ENCODE measurements around the gene MUC4. TPM values are rescaled to one million over a fixed set of nuclear protein-coding genes. Genes with fewer than 3 reads are reported as not detected.
A peak's percentile ranks its signal among the peaks of the same experiment; 100 is the strongest.
"Not testable (repeated sequence)": the region's sequence is repeated elsewhere in the genome, so short reads cannot be mapped to it uniquely, and the experiment has no call there.

The MUC4 gene
- total and polyA plus RNA-seq, 2 donors = 0.42 TPM; not detected in 1

- H3K27ac ChIP-seq (ENCODE audit: low read depth) = no peak overlapping the region
- 91% methylated on average over 11 of the region's 11 CpGs for WGBS
- H3K4me1 ChIP-seq (ENCODE audit: insufficient read depth) = no peaks in the 10 kb centered on the region
- H3K36me3 ChIP-seq (ENCODE audit: insufficient read depth) = no peaks in the 10 kb centered on the region
- H3K4me3 ChIP-seq (ENCODE audit: low read depth, low read length) = no peak overlapping the region
- no peak for DNase-seq (ENCODE audit: extremely low spot score)
Measured at GRCh38 chr3:195731356-195731905, 80.3 kb downstream of the MUC4 start.

GRCh38 chr3:195729476-195730251, 82.1 kb downstream of the MUC4 start:
- Histone ChIP-seq H3K4me3 (ENCODE audit: low read depth, low read length) (no peak overlapping the region), H3K27ac (ENCODE audit: low read depth) (no peak overlapping the region), H3K36me3 (ENCODE audit: insufficient read depth) (no peaks in the 10 kb centered on the region), H3K4me1 (ENCODE audit: insufficient read depth) (no peaks in the 10 kb centered on the region)
- no peak for DNase-seq (ENCODE audit: extremely low spot score)
- 86% methylated on average over 18 of the region's 18 CpGs for WGBS

DNA sequence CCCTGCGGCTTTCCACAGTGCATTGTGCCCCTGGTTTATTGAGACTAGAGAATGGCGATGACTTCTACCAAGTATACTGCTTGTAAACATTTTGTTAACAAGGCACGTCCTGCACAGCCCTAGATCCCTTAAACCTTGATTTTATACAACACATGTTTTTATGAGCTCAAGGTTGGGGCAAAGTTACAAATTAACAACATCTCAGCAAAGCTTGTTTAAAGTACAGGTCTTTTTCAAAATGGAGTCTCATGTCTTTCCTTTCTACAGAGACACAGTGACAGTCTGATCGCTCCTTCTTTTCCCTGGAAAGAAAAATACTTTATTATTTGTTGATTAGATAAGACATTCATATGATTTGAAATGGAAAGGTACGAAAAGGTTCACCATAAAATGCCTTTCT, 82.9 kb downstream of the MUC4 start:
- not testable (repeated sequence) for H3K4me1 ChIP-seq (ENCODE audit: insufficient read depth); DNase-seq (ENCODE audit: extremely low spot score)
- WGBS = 85% methylated on average over 5 of the region's 5 CpGs

DNA sequence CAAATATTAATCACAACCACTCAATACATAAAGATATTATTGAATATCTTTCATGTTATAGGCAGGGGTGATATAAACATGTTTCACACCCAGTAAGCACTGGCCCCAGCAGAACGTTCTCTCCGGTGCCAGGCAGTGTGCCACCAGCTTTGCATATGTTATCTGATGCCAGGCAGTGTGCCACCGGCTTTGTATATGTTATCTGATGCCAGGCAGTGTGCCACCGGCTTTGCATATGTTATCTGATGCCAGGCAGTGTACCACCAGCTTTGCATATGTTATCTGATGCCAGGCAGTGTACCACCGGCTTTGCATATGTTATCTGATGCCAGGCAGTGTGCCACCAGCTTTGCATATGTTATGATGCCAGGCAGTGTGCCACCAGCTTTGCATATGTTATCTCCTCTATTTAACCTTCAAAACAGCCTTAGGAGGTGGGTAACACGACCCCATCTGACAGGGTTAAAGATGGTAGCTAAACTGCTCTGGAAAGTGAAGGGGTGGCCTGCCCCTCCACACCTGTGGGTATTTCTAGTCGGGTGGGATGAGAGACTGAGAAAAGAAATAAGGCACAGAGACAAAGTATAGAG, 84.0 kb downstream of the MUC4 start:
- DNase-seq (ENCODE audit: extremely low spot score) = no peak
- Histone ChIP-seq H3K4me1 (ENCODE audit: insufficient read depth) (no peaks in the 10 kb centered on the region), H3K36me3 (ENCODE audit: insufficient read depth) (no peaks in the 10 kb centered on the region), H3K27ac (ENCODE audit: low read depth) (no peak overlapping the region), H3K4me3 (ENCODE audit: low read depth, low read length) (no peak overlapping the region)
- 45% methylated on average over 7 of the region's 7 CpGs for WGBS

More for the DNA sequence above, 82.9 kb downstream of the MUC4 start:
- H3K4me3 ChIP-seq (ENCODE audit: low read depth, low read length); H3K27ac ChIP-seq (ENCODE audit: low read depth); H3K36me3 ChIP-seq (ENCODE audit: insufficient read depth): not testable (repeated sequence)

- DNase-seq (ENCODE audit: extremely low spot score); H3K4me3 ChIP-seq (ENCODE audit: low read depth, low read length); H3K36me3 ChIP-seq (ENCODE audit: insufficient read depth); H3K4me1 ChIP-seq (ENCODE audit: insufficient read depth); H3K27ac ChIP-seq (ENCODE audit: low read depth): not testable (repeated sequence)
- WGBS = 83% methylated on average over 32 of the region's 32 CpGs
Measured at GRCh38 chr3:195725916-195726740, 85.6 kb downstream of the MUC4 start.

GRCh38 chr3:195724363-195724762, 87.4 kb downstream of the MUC4 start:
- not testable (repeated sequence) for H3K36me3 ChIP-seq (ENCODE audit: insufficient read depth); H3K4me1 ChIP-seq (ENCODE audit: insufficient read depth); H3K27ac ChIP-seq (ENCODE audit: low read depth); H3K4me3 ChIP-seq (ENCODE audit: low read depth, low read length); DNase-seq (ENCODE audit: extremely low spot score)
- no CpG with 5 or more reads among the region's 13 CpGs for WGBS

GRCh38 chr3:195722996-195723345, 88.8 kb downstream of the MUC4 start:
- not testable (repeated sequence) for H3K27ac ChIP-seq (ENCODE audit: low read depth); H3K36me3 ChIP-seq (ENCODE audit: insufficient read depth); H3K4me1 ChIP-seq (ENCODE audit: insufficient read depth); H3K4me3 ChIP-seq (ENCODE audit: low read depth, low read length); DNase-seq (ENCODE audit: extremely low spot score)
- 70% methylated on average over 7 of the region's 9 CpGs for WGBS

DNA sequence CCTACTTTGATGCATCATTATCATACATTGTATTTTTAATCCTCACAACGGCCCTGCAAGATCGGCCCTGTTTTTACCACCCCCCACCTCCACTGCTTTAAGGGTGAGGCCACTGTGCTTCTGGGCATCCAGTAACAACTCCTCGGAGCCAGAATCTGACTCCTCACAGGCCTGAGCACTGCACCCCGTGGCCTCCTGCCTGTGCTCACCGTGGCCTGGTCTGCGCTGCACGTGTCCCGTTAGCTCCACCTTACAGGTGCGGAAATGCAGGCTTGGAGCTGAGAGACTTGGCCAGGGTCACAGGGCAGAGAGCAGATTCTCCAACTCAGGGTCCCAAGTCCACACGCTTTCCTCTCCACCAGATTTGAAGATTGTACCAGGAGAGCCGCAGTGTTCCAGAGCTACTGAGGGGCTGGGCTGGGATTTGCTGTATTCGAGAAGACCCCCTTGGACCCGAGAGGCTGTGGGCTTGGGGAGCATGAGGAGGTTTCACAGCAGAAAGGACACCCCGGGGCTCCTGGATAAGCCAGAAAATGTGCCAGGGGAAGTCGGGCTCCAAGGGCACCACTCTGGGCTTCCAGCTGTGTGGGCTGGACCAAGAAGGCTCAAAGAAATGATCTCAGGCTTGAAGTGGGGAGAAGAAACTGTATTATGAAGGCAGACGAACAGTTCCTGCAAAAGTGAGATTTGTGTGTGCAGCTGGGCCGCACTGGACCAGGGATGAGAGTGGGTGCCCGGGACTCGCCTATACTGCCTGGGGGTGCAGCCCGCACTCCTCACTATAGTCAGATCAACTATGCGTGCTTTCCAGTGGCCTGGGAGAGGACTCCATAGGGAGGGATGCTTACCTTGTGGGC, 89.4 kb downstream of the MUC4 start:
- not testable (repeated sequence) for H3K4me1 ChIP-seq (ENCODE audit: insufficient read depth); H3K27ac ChIP-seq (ENCODE audit: low read depth); H3K36me3 ChIP-seq (ENCODE audit: insufficient read depth); DNase-seq (ENCODE audit: extremely low spot score); H3K4me3 ChIP-seq (ENCODE audit: low read depth, low read length)
- WGBS = 86% methylated on average over 17 of the region's 21 CpGs

- WGBS = 75% methylated on average over 13 of the region's 16 CpGs
- DNase-seq (ENCODE audit: extremely low spot score) = peak; percentile 71
- not testable (repeated sequence) for H3K4me1 ChIP-seq (ENCODE audit: insufficient read depth); H3K4me3 ChIP-seq (ENCODE audit: low read depth, low read length); H3K27ac ChIP-seq (ENCODE audit: low read depth); H3K36me3 ChIP-seq (ENCODE audit: insufficient read depth)
Measured at GRCh38 chr3:195720831-195721506, 90.8 kb downstream of the MUC4 start, which contains the start of gene MUC20. MUC20 (plus strand) TSS chr3:195720978; CDS start chr3:195721008, 30 bp downstream.

DNA sequence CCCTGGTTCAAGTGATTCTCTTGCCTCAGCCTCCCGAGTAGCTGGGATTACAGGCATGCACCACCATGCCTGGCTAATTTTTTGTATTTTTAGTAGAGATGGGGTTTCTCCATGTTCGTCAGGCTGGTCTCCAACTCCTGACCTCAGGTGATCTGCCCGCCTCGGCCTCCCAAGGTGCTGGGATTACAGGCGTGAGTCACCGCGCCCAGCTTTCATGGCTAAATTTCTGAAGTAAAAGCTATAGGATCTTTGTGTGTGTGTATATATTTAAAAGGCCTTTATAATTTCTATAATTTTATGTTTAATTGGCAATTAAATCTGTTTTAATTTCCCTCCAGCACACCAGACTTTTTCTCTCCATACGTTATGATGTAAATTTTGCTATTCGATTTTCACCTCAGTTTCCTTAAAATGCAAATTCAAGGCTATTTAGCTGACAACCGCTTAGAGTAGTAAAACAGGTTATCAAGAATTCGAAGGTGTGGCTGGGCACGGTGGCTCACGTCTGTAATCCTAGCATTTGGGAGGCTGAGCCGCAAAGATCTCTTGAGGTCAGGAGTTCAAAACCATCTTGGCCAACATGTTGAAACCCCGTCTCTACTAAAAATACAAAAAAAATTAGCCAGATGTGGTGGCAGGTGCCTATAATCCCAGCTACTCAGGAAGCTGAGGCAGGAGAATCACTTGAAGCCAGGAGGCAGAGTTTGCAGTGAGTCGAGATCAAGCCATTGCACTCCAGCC, 92.0 kb downstream of the MUC4 start:
- not testable (repeated sequence) for H3K4me1 ChIP-seq (ENCODE audit: insufficient read depth); H3K27ac ChIP-seq (ENCODE audit: low read depth); H3K36me3 ChIP-seq (ENCODE audit: insufficient read depth); H3K4me3 ChIP-seq (ENCODE audit: low read depth, low read length)
- 79% methylated on average over 16 of the region's 16 CpGs for WGBS
- peak; percentile 63 for DNase-seq (ENCODE audit: extremely low spot score)

- WGBS = 53% methylated on average over 7 of the region's 7 CpGs
- no peak overlapping the region for H3K4me3 ChIP-seq (ENCODE audit: low read depth, low read length)
- DNase-seq (ENCODE audit: extremely low spot score) = no peak
- no peaks in the 10 kb centered on the region for H3K4me1 ChIP-seq (ENCODE audit: insufficient read depth)
- H3K27ac ChIP-seq (ENCODE audit: low read depth) = no peak overlapping the region
- H3K36me3 ChIP-seq (ENCODE audit: insufficient read depth) = no peaks in the 10 kb centered on the region
Measured at GRCh38 chr3:195718477-195718984, 93.2 kb downstream of the MUC4 start.

Data from urinary bladder (tissue), 4 donors.